ENCODE data around the gene RASA2. TPM values are rescaled to one million over a fixed set of nuclear protein-coding genes. Genes with fewer than 3 reads are reported as not detected.

RASA2 gene
- total RNA-seq, 1 donor = 21.7 TPM

- H4K20me1 ChIP-seq (ENCODE audit: insufficient read depth, low read length) = no peaks in the 10 kb centered on the region
- H3K79me2 ChIP-seq (ENCODE audit: insufficient read depth, low read length) = no peaks in the 10 kb centered on the region
- no peak for DNase-seq (ENCODE audit: insufficient read length, low spot score, missing footprints)
- TF ChIP-seq, protein P1, sequence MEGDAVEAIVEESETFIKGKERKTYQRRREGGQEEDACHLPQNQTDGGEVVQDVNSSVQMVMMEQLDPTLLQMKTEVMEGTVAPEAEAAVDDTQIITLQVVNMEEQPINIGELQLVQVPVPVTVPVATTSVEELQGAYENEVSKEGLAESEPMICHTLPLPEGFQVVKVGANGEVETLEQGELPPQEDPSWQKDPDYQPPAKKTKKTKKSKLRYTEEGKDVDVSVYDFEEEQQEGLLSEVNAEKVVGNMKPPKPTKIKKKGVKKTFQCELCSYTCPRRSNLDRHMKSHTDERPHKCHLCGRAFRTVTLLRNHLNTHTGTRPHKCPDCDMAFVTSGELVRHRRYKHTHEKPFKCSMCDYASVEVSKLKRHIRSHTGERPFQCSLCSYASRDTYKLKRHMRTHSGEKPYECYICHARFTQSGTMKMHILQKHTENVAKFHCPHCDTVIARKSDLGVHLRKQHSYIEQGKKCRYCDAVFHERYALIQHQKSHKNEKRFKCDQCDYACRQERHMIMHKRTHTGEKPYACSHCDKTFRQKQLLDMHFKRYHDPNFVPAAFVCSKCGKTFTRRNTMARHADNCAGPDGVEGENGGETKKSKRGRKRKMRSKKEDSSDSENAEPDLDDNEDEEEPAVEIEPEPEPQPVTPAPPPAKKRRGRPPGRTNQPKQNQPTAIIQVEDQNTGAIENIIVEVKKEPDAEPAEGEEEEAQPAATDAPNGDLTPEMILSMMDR (IDR thresholded peaks at IDR 0.05; ENCODE audit: extremely low read depth, low read depth, low read length) = no peak
- H3K4me3 ChIP-seq (ENCODE audit: insufficient read depth, low read length) = no peak overlapping the region
- H3K27ac ChIP-seq (ENCODE audit: low read depth, low read length) = no peak overlapping the region
- no peaks in the 10 kb centered on the region for H3K4me1 ChIP-seq (ENCODE audit: insufficient read depth, low read length)
- no peaks in the 10 kb centered on the region for H3K36me3 ChIP-seq (ENCODE audit: insufficient read depth, low read length)
- H3K9me3 ChIP-seq (ENCODE audit: low read depth, low read length) = peaks cover 8% of the 10 kb centered on the region
- H2AFZ ChIP-seq (ENCODE audit: low read length) = no peak overlapping the region
- H3K4me2 ChIP-seq (ENCODE audit: insufficient read depth, low read length) = no peak overlapping the region
- peaks cover 7% of the 10 kb centered on the region for H3K27me3 ChIP-seq (ENCODE audit: insufficient read depth, low read length)
Measured at GRCh38 chr3:141632779-141633374, 146.1 kb downstream of the RASA2 start.

DNA sequence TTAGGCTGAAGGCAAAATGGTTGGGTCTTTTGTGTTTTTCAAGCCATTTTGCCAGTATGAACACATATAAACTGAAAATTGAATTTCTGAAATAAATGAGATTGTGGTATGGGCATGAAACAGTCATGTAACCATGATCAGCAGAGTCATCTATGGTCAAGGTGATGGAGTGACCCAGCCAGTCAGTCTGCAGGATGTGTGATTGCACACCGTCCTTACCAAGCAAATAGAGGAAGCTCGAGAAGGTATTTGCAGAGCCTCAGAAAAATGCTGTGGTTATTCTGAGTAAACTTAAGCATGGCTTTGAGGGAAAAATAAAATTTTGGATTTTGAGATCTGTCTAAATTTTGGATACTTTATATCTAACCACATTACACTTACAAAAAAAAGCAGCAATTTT lies 155.4 kb downstream of the RASA2 start:
- no peak for DNase-seq (ENCODE audit: insufficient read length, low spot score, missing footprints)
- Histone ChIP-seq H3K9me3 (ENCODE audit: low read depth, low read length) (no peaks in the 10 kb centered on the region), H3K4me3 (ENCODE audit: insufficient read depth, low read length) (no peak overlapping the region), H3K27me3 (ENCODE audit: insufficient read depth, low read length) (no peaks in the 10 kb centered on the region), H2AFZ (ENCODE audit: low read length) (no peak overlapping the region), H3K27ac (ENCODE audit: low read depth, low read length) (no peak overlapping the region), H3K4me1 (ENCODE audit: insufficient read depth, low read length) (peaks cover 12% of the 10 kb centered on the region), H3K79me2 (ENCODE audit: insufficient read depth, low read length) (no peaks in the 10 kb centered on the region), H3K4me2 (ENCODE audit: insufficient read depth, low read length) (no peak overlapping the region), H4K20me1 (ENCODE audit: insufficient read depth, low read length) (no peaks in the 10 kb centered on the region), H3K36me3 (ENCODE audit: insufficient read depth, low read length) (no peaks in the 10 kb centered on the region)
- TF ChIP-seq, protein P1 (IDR thresholded peaks at IDR 0.05; ENCODE audit: extremely low read depth, low read depth, low read length) = no peak

- DNase-seq (ENCODE audit: insufficient read length, low spot score, missing footprints) = no peak
- no peaks in the 10 kb centered on the region for H4K20me1 ChIP-seq (ENCODE audit: insufficient read depth, low read length)
- H3K4me2 ChIP-seq (ENCODE audit: insufficient read depth, low read length) = no peak overlapping the region
- H3K27me3 ChIP-seq (ENCODE audit: insufficient read depth, low read length) = no peaks in the 10 kb centered on the region
- H3K36me3 ChIP-seq (ENCODE audit: insufficient read depth, low read length) = no peaks in the 10 kb centered on the region
- H3K79me2 ChIP-seq (ENCODE audit: insufficient read depth, low read length) = no peaks in the 10 kb centered on the region
- no peaks in the 10 kb centered on the region for H3K9me3 ChIP-seq (ENCODE audit: low read depth, low read length)
- no peak overlapping the region for H3K27ac ChIP-seq (ENCODE audit: low read depth, low read length)
- no peak overlapping the region for H3K4me3 ChIP-seq (ENCODE audit: insufficient read depth, low read length)
- TF ChIP-seq, protein P1 (IDR thresholded peaks at IDR 0.05; ENCODE audit: extremely low read depth, low read depth, low read length) = no peak
- no peak overlapping the region for H2AFZ ChIP-seq (ENCODE audit: low read length)
- peaks cover 12% of the 10 kb centered on the region for H3K4me1 ChIP-seq (ENCODE audit: insufficient read depth, low read length)
Measured at GRCh38 chr3:141643391-141643790, 156.6 kb downstream of the RASA2 start.

DNA sequence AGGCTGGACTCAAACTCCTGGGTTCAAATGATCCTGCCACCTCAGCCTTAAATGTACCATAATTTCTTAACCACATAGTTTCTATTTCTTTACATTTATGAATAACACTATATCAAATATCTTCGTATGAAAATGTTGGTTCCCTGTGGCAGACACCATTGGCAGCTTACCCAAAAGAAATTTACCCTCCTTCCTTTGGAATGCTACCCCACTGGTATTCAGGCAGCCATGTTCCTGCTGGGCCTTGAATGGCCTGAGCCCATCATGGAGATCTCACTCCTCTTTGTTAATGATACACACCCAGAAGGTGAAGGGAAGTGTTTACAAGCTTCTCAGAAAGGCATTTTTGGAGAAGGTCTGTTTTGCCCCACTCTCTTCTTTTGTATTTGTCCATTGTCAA lies 157.0 kb downstream of the RASA2 start:
- DNase-seq (ENCODE audit: insufficient read length, low spot score, missing footprints) = no peak
- no peaks in the 10 kb centered on the region for H3K27me3 ChIP-seq (ENCODE audit: insufficient read depth, low read length)
- no peak overlapping the region for H3K27ac ChIP-seq (ENCODE audit: low read depth, low read length)
- no peak overlapping the region for H3K4me2 ChIP-seq (ENCODE audit: insufficient read depth, low read length)
- no peaks in the 10 kb centered on the region for H4K20me1 ChIP-seq (ENCODE audit: insufficient read depth, low read length)
- TF ChIP-seq, protein P1 (IDR thresholded peaks at IDR 0.05; ENCODE audit: extremely low read depth, low read depth, low read length) = no peak
- peaks cover 12% of the 10 kb centered on the region for H3K4me1 ChIP-seq (ENCODE audit: insufficient read depth, low read length)
- no peak overlapping the region for H2AFZ ChIP-seq (ENCODE audit: low read length)
- no peaks in the 10 kb centered on the region for H3K9me3 ChIP-seq (ENCODE audit: low read depth, low read length)
- no peak overlapping the region for H3K4me3 ChIP-seq (ENCODE audit: insufficient read depth, low read length)
- H3K36me3 ChIP-seq (ENCODE audit: insufficient read depth, low read length) = no peaks in the 10 kb centered on the region
- no peaks in the 10 kb centered on the region for H3K79me2 ChIP-seq (ENCODE audit: insufficient read depth, low read length)
